PFSK-1 (cell line): Measurements from ENCODE around the gene RIC8A.

Experiments
- POLR2AphosphoS5 ChIP-seq: IDR thresholded peaks from 2 replicates; pipeline ENCODE4 v1.6.1; 2012; ENCODE audit warnings: low read depth, mild to moderate bottlenecking, control low read depth, low read length, moderate library complexity
- SIN3A ChIP-seq: IDR thresholded peaks from 2 replicates; pipeline ENCODE4 v1.6.1; 2012; ENCODE audit warnings: mild to moderate bottlenecking, low read length, moderate library complexity, borderline replicate concordance; ENCODE audit not compliant: insufficient read depth
- TAF1 ChIP-seq: IDR thresholded peaks from 2 replicates; pipeline ENCODE4 v1.6.1; 2012; ENCODE audit warnings: low read length, control low read depth, borderline replicate concordance; ENCODE audit not compliant: insufficient read depth

- TF ChIP-seq SIN3A (no peak), POLR2AphosphoS5 (no peak), TAF1 (no peak)
These were observed 20.4 kb downstream of the RIC8A start for GRCh38 chr11:227824-228379.
